ENCODE data around the gene POLR3GL.

POLR3GL gene

DNA sequence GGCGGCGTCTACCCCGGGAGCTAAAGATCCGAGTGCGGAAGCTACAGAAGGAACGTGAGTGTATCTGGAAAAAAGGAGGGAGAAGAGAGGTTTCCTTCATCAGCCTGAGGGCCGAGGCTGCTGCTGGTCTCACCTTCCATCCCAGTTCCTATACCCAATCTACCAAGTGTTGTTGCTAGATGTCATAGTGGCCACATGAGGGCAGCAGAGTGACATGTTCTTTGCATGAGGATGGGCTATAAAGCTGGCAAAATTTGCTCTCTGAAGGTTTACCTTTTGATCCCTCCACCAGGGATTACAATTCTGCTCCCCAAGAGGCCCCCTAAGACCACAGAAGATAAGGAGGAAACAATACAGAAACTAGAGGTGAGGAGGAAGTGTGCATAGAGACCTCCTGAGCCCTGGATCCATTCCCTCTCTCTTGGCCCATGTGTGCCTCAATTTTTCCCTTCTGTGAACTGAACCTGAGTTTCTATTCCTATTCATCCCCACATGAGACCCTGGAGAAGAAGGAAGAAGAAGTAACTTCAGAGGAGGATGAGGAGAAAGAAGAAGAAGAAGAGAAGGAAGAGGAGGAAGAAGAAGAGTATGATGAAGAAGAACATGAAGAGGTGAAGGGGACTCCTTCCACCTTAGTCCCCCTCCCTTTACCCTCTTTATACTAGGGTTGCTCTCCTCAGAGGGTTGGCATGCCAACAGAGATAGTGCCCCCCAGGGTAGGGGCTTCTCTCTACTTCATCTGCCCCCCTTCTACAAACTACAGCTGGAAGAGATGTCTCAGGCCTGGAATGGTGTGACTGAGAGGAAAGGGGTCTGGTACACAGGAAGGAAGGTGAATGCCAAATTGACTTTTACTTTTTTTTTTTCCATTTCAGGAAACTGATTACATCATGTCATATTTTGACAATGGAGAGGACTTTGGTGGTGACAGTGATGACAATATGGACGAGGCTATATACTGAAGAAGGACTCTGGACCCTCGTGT, 13.3 kb downstream of the POLR3GL start:
- no peak overlapping the region; the same call in 1 of the 2 replicates for H3K27ac ChIP-seq
- TF ChIP-seq ZFX (IDR thresholded peaks at IDR 0.05), result no peak
- peak; percentile 90 for TF ChIP-seq CTCF (conservative IDR thresholded peaks at IDR 0.05)

DNA sequence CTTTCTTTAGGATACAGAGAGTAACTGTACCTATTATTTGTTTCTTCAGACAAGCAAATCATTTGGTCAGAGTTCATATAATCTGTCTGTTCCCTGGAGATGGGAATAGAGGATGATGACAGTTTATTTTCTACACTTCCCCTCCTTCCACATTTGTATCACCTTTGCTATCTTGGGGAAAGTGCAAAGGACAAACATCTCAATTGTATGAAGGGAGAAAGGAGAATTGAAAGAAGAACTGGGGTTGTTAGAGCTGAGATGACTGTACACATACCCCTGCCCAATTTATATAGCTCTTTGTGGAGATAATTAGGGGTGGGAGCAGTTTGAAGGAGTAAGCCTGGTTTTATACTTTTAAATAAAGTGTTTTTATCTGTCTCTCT, 14.0 kb downstream of the POLR3GL start:
- peak overlapping the region; percentile 84 for H3K27ac ChIP-seq
- TF ChIP-seq CTCF (conservative IDR thresholded peaks at IDR 0.05), result no peak
- TF ChIP-seq ZFX (IDR thresholded peaks at IDR 0.05), result no peak

GRCh38 chr1:145978854-145979745, 14.6 kb downstream of the POLR3GL start:
- no peak for TF ChIP-seq ZFX (IDR thresholded peaks at IDR 0.05)
- TF ChIP-seq CTCF (conservative IDR thresholded peaks at IDR 0.05), result no peak
- peak overlapping the region; percentile 84 for H3K27ac ChIP-seq

DNA sequence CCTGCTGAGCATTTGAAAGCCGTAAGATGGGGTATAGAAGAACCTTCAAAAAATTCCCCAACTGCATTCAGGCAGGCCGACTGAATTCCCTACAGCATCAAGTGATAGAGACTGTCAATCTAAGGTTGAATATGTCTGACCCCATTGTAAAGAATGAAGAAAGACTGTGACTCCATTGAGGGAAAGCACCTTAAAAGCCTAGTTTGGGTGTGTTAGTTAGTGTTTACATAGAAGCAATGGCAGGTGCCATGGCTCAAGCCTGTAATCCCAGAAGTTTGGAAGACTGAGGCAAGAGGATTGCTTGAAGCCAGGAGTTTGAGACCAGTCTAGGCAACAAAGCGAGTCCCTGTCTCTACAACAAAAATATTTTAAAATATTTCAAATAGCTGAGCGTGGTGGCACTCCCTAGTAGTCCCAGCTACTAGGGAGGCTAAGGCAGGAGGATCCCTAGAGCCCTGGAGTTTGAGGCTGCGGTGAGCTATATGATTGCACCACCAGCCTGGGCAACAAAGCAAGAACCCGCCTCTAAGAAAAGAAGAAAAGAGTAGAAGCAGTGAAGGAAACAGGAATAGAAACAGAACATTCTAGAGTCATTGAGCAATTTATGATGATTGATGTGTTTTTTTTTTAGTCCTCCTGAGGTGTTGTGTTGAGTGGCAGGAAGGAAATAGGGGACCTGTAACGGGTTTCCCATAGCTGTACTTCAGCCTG, 15.4 kb downstream of the POLR3GL start:
- H3K27ac ChIP-seq, result peak overlapping the region; percentile 84
- no peak for TF ChIP-seq ZFX (IDR thresholded peaks at IDR 0.05)
- no peak for TF ChIP-seq CTCF (conservative IDR thresholded peaks at IDR 0.05)

DNA sequence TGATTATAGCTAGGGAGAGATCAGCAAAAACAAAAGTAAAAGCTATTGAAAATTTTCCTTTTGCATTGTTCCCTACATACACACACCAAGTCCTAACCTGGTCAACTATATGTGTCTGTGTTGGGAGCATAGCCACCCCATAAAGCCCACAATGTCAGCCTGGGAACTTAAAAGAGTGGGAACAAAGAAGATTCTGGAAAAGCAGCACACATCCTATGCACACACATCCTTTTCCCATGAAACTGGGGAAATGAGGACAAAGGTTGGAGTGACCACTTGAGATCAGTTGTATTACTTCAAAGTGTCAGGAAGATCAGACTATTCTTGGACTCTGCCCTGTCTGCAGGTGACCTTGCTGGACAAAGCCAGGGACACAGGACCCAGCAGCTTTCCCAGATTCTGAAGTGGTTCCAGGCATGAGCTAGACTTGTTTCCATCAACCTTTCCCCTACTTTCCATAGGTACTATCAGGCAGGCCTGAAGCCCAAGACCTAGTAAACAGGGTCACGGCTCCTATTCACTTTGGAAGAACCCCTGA, 16.0 kb downstream of the POLR3GL start:
- TF ChIP-seq ZFX (IDR thresholded peaks at IDR 0.05) (no peak), CTCF (conservative IDR thresholded peaks at IDR 0.05) (no peak)
- H3K27ac ChIP-seq, result peak overlapping the region; percentile 84; the same call in 1 of the 2 replicates

- H3K27ac ChIP-seq, result no peak overlapping the region
- no peak for TF ChIP-seq CTCF (conservative IDR thresholded peaks at IDR 0.05)
- TF ChIP-seq ZFX (IDR thresholded peaks at IDR 0.05), result no peak
Observed at GRCh38 chr1:145982010-145982723, 17.7 kb downstream of the POLR3GL start.

All from C4-2B (cell line).